C4-2B (cell line): ENCODE measurements around the gene ME3.

Source experiments
- H3K27ac ChIP-seq: fragments of 450-650 bp; 2 replicates; pipeline ENCODE4 v1.5.1; 2017
- CTCF ChIP-seq: fragments of 450-650 bp; conservative IDR thresholded peaks from 2 replicates; pipeline ENCODE4 v1.5.1; 2017; ENCODE audit warnings: mild to moderate bottlenecking
- ZFX ChIP-seq: fragments of 450-650 bp; IDR thresholded peaks from 2 replicates; pipeline ENCODE4 v1.6.1; 2017

The ME3 gene

GRCh38 chr11:86606270-86606835 lies 66.1 kb downstream of the ME3 start:
- TF ChIP-seq ZFX (no peak), CTCF (no peak)
- H3K27ac ChIP-seq, result no peak overlapping the region

- no peak overlapping the region for H3K27ac ChIP-seq
- no peak for TF ChIP-seq CTCF
- TF ChIP-seq ZFX, result no peak
Measured at GRCh38 chr11:86596861-86597586, 75.4 kb downstream of the ME3 start.

- TF ChIP-seq ZFX (no peak), CTCF (no peak)
- no peak overlapping the region for H3K27ac ChIP-seq
Measured at GRCh38 chr11:86595955-86596354, 76.5 kb downstream of the ME3 start.

- no peak overlapping the region for H3K27ac ChIP-seq
- TF ChIP-seq CTCF (no peak), ZFX (no peak)
Measured at GRCh38 chr11:86595451-86595850, 77.0 kb downstream of the ME3 start.

- no peak overlapping the region for H3K27ac ChIP-seq
- TF ChIP-seq ZFX, result no peak
- no peak for TF ChIP-seq CTCF
Measured at GRCh38 chr11:86594746-86595145, 77.7 kb downstream of the ME3 start.

GRCh38 chr11:86593833-86594232 lies 78.6 kb downstream of the ME3 start:
- TF ChIP-seq ZFX (no peak), CTCF (no peak)
- H3K27ac ChIP-seq, result no peak overlapping the region

- no peak overlapping the region for H3K27ac ChIP-seq
- TF ChIP-seq CTCF, result no peak
- TF ChIP-seq ZFX, result no peak
Measured at GRCh38 chr11:86592659-86593451, 79.6 kb downstream of the ME3 start.
